Subcutaneous abdominal adipose tissue (tissue), 5 donors: ENCODE data around the gene GGA3.
A peak's percentile ranks its signal among the peaks of the same experiment; 100 is the strongest.
"Not testable (repeated sequence)": the region's sequence is repeated elsewhere in the genome, so short reads cannot be mapped to it uniquely, and the experiment has no call there.

Source experiments
- H3K27ac ChIP-seq: one replicate; pipeline ENCODE4 v1.7.0; 2013; ENCODE audit warnings: low read depth, mild to moderate bottlenecking, inconsistent platforms, low read length, moderate library complexity
- H3K27me3 ChIP-seq, 5 donors: one replicate each; pipeline ENCODE4 v1.7.0; 2013; ENCODE audit warnings: low read length in 5 of 5, inconsistent platforms in 1 of 5; ENCODE audit not compliant: control insufficient read depth in 5 of 5, insufficient read depth in 4 of 5
- H3K36me3 ChIP-seq, 5 donors: one replicate each; pipeline ENCODE4 v1.7.0; 2013; ENCODE audit warnings: low read length in 5 of 5; ENCODE audit not compliant: control insufficient read depth in 5 of 5, insufficient read depth in 5 of 5
- H3K4me1 ChIP-seq, 5 donors: one replicate each; pipeline ENCODE4 v1.7.0; 2013; ENCODE audit warnings: low read length in 5 of 5, mild to moderate bottlenecking in 3 of 5, moderate library complexity in 1 of 5; ENCODE audit not compliant: control insufficient read depth in 5 of 5, insufficient read depth in 5 of 5
- H3K4me3 ChIP-seq, 5 donors: one replicate each; pipeline ENCODE4 v1.7.0; 2013; ENCODE audit warnings: low read length in 5 of 5, low read depth in 1 of 5
- H3K9ac ChIP-seq, 5 donors: one replicate each; pipeline ENCODE4 v1.7.0; 2013; ENCODE audit warnings: low read length in 5 of 5, mild to moderate bottlenecking in 4 of 5, moderate library complexity in 3 of 5
- H3K9me3 ChIP-seq, 5 donors: one replicate each; pipeline ENCODE4 v1.7.0; 2013; ENCODE audit warnings: low read length in 5 of 5; ENCODE audit not compliant: control insufficient read depth in 5 of 5
- donor health status: healthy.
- donor health status: healthy.
- donor health status: healthy.
- donor health status: healthy.
- donor health status: healthy.

GGA3 gene

GRCh38 chr17:75266316-75267152, 5.1 kb upstream of the GGA3 start:
- H3K4me3 ChIP-seq, result no peak overlapping the region
- no peak overlapping the region for H3K27ac ChIP-seq
- peaks cover 7 to 47% (median 36%) of the 10 kb centered on the region in 5 donors for H3K4me1 ChIP-seq
- no peak overlapping the region for H3K9ac ChIP-seq
- H3K36me3 ChIP-seq, result peaks cover 0 to 40% (median 33%) of the 10 kb centered on the region in 5 donors
- H3K9me3 ChIP-seq, result no peaks in the 10 kb centered on the region
- H3K27me3 ChIP-seq, result no peaks in the 10 kb centered on the region

GRCh38 chr17:75265614-75266315, 4.4 kb upstream of the GGA3 start:
- no peak overlapping the region for H3K27ac ChIP-seq
- H3K9me3 ChIP-seq, result no peaks in the 10 kb centered on the region
- peaks cover 7 to 45% (median 36%) of the 10 kb centered on the region in 5 donors for H3K4me1 ChIP-seq
- no peak overlapping the region for H3K4me3 ChIP-seq
- no peak overlapping the region for H3K9ac ChIP-seq
- H3K27me3 ChIP-seq, result no peaks in the 10 kb centered on the region
- peaks cover 0 to 40% (median 33%) of the 10 kb centered on the region in 5 donors for H3K36me3 ChIP-seq

GRCh38 chr17:75263055-75263454, 1.6 kb upstream of the GGA3 start:
- peaks cover 12 to 49% (median 39%) of the 10 kb centered on the region in 5 donors for H3K4me1 ChIP-seq
- no peak overlapping the region for H3K27ac ChIP-seq
- no peaks in the 10 kb centered on the region for H3K9me3 ChIP-seq
- H3K4me3 ChIP-seq, result peak overlapping the region in 1 of 5 donors; percentile 96
- H3K27me3 ChIP-seq, result no peaks in the 10 kb centered on the region
- peak overlapping the region in 3 of 5 donors; percentile 94 to 99 (median 98) for H3K9ac ChIP-seq
- H3K36me3 ChIP-seq, result peaks cover 0 to 40% (median 33%) of the 10 kb centered on the region in 5 donors

- Histone ChIP-seq H3K9ac (peak overlapping the region; percentile 91 to 99 (median 97)), H3K36me3 (peaks cover 0 to 35% (median 33%) of the 10 kb centered on the region in 5 donors), H3K9me3 (no peaks in the 10 kb centered on the region), H3K4me3 (peak overlapping the region; percentile 79 to 98 (median 93)), H3K27me3 (no peaks in the 10 kb centered on the region), H3K4me1 (peaks cover 12 to 41% (median 30%) of the 10 kb centered on the region in 5 donors), H3K27ac (peak overlapping the region; percentile 99)
Observed at GRCh38 chr17:75262112-75262606, 753 bp upstream of the GGA3 start.

GRCh38 chr17:75260641-75261335, 618 bp downstream of the GGA3 start:
- H3K4me1 ChIP-seq, result peaks cover 12 to 33% (median 29%) of the 10 kb centered on the region in 5 donors

GRCh38 chr17:75257228-75257627, 4.2 kb downstream of the GGA3 start:
- H3K9ac ChIP-seq, H3K27me3 ChIP-seq, H3K36me3 ChIP-seq, H3K9me3 ChIP-seq, H3K4me3 ChIP-seq, H3K27ac ChIP-seq: not testable (repeated sequence)
- H3K4me1 ChIP-seq, result peaks cover 8 to 28% (median 21%) of the 10 kb centered on the region in 5 donors

More at GRCh38 chr17:75260641-75261335, 618 bp downstream of the GGA3 start:
- Histone ChIP-seq H3K4me3 (peak overlapping the region; percentile 79 to 96 (median 88)), H3K27ac (peak overlapping the region; percentile 99), H3K27me3 (no peaks in the 10 kb centered on the region), H3K9me3 (no peaks in the 10 kb centered on the region), H3K9ac (peak overlapping the region; percentile 94 to 99 (median 97)), H3K36me3 (peaks cover 0 to 22% (median 19%) of the 10 kb centered on the region in 5 donors)

GRCh38 chr17:75255954-75256698, 5.3 kb downstream of the GGA3 start:
- H3K27ac ChIP-seq, H3K4me3 ChIP-seq, H3K9ac ChIP-seq, H3K9me3 ChIP-seq, H3K36me3 ChIP-seq, H3K27me3 ChIP-seq: not testable (repeated sequence)
- peaks cover 8 to 25% (median 18%) of the 10 kb centered on the region in 5 donors for H3K4me1 ChIP-seq

GRCh38 chr17:75252039-75252816, 9.2 kb downstream of the GGA3 start:
- Histone ChIP-seq H3K9ac (peak overlapping the region in 1 of 5 donors; percentile 21), H3K27me3 (no peaks in the 10 kb centered on the region), H3K27ac (no peak overlapping the region), H3K36me3 (no peaks in the 10 kb centered on the region), H3K9me3 (no peaks in the 10 kb centered on the region), H3K4me1 (peaks cover 3 to 20% (median 12%) of the 10 kb centered on the region in 5 donors), H3K4me3 (no peak overlapping the region)
